NCI-H1417 (cell line): ENCODE results near the gene LRCH4.

Experiments
- DNase-seq, 3 experiments: peaks; one replicate each; lab custom pipeline; 2025; lab: John Stamatoyannopoulos, UW

LRCH4 gene

DNA sequence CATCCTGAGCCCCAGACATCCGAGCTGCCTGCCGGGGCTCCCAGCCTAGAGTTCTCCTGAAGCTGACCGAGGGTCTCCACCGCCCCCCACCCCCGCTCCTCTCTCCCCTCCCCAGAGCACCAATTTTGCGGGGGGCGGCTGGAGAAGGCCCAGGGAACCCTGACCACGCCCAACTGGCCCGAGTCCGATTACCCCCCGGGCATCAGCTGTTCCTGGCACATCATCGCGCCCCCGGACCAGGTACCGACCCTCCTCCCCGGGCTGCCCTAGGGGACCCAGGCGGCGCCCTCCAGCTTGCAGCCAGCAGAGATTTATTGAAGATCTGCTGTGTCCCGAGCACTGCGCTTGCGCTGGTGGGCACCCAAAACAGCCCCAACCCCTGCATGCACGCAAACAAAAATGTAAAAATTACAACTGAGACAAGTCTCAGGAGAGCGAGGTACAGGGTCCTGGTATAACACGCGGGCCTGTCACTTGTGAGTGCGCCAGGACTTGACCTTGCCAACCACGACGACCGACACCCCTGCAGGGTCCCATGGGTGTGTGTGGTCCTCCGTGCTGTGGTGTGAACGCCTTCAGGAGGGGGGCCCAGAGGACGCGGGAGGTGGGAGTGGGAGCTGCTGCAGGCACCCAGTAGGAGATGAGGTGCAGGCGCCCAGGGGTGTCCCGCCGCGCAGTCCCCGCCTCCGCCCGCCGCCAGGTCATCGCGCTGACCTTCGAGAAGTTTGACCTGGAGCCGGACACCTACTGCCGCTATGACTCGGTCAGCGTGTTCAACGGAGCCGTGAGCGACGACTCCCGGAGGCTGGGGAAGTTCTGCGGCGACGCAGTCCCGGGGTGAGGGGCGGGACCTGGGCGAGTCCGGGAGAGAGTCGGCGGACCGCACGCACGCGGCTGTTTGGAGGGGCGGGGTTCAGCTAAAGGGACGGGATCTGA is 19.3 kb upstream of the LRCH4 start:
- DNase-seq, result no peak

DNA sequence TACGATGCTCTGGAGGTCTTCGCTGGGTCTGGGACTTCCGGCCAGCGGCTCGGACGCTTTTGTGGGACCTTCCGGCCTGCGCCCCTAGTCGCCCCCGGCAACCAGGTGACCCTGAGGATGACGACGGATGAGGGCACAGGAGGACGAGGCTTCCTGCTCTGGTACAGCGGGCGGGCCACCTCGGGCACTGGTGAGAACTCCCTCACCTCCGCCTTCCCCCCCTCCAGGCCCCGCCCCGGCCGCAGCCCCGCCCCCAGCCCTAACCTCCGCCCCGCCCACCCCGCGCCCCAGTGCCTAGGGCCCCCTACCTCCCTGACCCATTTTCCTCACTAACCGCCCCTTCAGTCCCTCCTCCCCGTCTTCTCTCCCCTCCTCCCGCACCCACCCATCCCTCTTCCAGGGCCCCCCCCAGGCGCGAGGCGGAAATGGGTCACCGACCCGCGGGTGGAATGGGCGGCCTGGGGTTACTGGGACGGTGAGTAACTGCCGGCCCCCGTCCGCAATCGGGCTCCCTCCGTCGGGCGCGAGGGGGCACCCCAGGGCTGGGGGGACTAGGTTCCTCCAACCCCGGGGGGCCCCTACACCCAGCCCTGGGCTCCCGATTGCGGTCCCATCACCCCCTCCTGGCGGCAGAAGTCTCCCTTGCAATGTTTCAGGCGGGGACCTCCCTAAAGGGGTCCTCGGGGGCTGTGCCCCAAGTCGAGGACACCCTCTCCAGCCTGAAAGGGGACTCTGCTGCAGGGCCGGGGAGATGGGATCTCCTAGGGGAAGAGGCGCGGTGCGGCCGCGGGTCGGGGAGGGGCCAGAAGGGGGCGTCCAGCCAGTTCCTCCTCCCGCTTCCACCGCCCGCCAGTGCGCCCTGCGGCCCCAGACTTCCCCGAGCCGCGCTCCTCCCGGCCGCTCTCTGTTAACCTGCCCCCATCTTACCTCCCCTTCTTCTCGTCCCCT is 18.4 kb upstream of the LRCH4 start:
- peak; percentile 55 to 85 (median 79) for DNase-seq

DNA sequence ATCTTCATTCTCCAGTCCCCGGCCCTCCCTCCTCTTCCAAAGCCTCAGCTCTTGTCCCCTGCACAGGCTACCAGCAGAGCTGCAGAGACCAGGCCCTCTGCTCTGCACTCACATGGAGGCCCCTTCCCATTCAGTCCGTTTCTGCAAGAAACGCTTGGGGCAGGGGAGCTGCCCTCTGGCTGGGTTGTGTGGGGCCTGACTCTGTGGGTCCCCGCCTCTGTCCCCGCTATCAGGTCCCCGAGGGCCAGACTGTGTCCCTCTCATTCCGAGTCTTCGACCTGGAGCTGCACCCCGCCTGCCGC is 17.7 kb upstream of the LRCH4 start:
- peak in 1 of 3 experiments; percentile 76 for DNase-seq

DNA sequence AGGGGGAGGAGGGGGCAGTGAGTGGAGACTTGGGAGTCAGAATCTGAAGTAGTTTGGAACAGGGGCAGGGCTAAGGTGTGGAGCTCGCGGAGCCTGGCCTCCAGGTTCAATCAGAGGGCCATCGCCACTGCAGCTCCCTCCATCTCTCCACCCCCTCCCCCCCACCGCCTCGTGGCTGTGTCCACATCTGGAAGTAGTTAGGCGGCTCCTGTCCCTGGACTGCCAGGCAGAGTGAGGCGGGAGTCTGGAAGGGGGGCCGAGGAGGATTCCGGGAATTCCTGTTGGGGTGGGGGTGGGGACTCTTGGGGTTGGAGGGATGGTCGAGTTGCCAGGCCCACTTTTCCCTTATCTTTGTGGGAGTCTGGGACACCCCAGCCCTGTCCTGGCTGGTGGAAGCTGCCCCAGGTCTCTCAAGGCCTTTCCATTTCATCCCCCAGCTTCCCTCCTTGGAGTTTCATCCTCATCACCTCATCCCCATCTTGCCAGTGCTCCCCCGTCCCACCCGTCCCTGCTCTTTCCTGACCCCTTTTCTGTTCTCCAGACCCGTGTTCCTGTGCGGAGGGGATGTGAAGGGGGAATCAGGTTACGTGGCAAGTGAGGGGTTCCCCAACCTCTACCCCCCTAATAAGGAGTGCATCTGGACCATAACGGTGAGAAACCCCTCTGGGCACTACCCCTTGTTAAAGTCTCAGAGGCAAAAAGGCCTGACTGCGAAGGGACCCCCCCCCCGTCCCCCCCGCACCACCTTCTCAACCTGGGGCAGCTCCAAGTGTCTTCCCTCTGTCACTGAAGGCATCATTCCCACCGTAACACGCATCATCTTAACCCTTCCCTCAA is 17.2 kb upstream of the LRCH4 start:
- peak in 2 of 3 experiments; percentile 13 to 56 for DNase-seq

DNA sequence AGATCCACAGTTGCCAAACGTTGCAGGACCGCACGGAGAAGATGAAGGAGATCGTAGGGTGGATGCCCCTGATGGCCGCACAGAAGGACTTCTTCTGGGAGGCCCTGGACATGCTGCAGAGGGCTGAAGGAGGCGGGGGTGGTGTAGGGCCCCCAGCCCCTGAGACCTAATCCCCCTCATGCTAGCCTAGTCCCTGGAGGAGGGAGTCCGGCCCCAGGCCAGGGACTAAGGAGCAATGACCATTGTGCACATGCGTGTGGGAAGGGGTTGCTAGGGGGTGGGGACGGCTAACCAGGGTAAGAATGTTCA is 14.8 kb upstream of the LRCH4 start:
- DNase-seq, result no peak

DNA sequence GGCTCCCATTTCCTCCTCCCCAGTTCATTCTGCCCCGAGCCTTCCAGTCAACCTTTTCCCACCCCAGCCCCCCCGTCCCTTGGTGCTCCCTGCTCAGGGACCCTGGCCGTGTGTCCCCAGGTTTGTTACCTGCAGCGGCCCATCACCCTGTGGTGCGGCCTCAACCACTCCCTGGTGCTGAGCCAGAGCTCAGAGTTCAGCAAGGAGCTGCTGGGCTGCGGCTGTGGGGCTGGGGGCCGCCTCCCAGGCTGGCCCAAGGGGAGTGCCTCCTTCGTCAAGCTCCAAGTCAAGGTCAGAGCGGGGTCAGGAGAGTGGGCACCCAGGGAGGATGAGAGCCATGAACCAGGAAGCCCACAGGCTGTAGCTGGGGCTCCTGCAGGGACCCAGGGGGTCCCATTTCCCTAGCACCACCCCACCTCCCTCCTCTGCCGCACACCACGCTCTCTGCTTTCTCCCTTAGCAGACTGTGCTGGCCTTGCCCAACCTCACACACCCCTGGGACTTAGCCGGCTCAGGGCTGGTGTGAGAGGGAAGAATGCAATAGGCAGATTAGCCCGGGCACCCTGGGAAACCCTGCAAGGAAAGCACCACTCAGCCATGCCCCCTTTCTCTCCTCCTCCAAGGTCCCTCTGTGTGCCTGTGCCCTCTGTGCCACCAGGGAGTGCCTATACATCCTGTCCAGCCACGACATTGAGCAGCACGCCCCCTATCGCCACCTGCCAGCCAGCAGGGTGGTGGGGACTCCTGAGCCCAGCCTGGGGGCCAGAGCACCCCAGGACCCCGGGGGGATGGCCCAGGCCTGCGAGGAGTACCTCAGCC is 14.2 kb upstream of the LRCH4 start:
- no peak for DNase-seq

DNA sequence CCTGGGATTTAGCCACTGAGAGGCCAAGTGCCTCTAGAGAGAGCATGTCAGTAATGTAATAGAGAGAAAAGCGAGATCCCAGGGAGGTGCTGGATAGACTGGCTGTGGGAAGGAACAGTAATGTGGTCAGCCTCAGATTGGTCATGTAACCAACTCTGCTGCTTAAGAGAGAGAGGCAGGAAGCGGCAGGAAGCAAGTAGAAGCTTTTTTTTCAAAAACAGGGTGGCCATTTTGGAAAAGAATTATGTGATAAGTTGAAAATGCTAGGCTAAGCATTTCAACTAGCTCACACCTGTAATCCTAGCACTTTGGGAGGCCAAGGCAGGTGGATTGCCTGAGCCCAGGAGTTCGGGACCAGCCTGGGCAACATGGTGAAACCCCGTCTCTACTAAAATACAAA is 12.5 kb upstream of the LRCH4 start:
- no peak for DNase-seq

DNA sequence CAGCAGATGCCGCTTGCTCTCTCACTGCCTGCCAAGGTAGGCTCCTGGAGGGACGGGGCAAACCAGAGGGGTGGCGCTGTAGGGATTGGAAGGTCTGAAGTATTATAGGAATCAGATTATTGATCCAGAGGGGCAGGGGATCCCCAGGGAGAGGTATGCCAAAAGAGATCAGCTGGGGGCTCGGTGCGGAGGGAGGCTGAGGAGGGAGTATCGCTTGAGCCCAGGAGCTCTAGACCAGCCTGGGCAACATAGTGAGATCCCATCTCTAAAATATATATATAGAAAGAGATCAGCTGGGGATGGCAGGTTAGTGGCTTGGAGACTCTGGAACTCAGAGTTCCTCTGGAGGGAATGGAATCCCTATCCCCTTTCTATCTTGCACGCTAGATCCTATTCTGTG is 9.3 kb upstream of the LRCH4 start:
- no peak for DNase-seq

DNA sequence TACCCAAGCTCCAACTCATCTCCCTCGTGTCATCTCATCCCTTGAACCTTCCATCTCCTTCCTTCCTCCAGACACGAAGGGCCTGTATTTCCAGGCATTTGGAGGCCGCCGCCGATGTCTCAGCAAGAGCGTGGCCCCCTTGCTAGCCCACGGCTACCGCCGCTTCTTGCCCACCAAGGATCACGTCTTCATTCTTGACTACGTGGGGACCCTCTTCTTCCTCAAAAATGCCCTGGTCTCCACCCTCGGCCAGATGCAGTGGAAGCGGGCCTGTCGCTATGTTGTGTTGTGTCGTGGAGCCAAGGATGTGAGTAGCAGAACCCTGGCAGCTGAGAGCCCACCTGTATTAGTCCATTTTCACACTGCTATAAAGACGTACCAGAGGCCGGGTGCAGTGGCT is 5.7 kb upstream of the LRCH4 start:
- no peak for DNase-seq

DNA sequence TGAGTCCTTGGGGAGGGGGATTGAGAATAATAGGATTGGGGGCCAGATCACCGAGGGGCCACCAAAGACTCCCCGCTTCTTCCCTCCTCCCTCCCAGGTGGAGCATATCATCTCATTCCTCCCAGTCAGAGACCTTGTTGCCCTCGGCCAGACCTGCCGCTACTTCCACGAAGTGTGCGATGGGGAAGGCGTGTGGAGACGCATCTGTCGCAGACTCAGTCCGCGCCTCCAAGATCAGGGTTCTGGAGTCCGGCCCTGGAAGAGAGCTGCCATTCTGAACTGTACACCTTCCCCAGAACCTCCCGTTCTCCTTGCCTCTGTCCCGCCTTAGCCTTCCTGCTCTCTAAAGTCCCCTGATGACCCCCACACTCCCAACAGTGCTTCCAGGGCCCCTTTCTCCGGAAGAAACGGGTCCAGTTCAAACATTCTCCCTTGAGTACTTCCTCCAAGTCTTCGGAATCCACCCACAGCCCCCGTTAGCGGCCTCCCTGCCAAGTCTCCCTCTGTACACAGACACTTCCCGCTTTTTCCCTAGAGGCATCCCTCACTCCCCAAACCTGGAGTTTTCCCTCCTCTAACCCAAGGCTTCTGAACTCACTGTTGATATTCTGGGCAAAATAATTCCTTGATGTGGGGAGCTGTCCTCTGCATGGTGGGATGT is 4.3 kb upstream of the LRCH4 start:
- DNase-seq, result no peak

DNA sequence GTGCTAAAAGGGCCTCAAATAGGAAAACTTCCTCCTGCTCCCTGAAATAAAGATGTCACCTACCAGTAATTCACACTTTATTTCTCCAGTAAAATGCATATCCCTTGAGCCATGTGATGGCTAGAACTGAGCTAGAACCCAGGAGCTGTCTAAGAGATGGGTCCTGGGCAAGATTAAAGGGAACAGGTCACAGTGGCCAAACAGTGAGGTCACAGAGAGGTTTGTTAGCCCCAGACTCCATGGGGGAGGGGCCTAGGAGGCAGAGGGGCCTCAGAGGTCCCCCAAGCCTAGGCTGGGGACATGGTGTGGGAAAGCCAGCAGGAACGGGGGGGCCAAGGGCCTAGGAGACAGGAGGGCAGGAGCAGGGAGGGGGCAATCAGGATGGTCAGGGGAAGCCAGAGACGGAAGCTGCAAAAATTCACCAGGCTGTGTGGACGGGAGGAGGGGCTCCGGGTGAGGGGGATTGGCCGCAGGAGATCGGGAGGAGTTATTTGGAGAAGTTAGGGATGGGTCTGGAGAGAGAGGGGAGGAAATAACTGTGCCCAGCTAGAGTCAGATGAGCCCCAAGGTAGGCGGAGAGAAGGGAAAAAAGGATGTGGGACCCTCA is 3.5 kb upstream of the LRCH4 start:
- DNase-seq, result no peak

DNA sequence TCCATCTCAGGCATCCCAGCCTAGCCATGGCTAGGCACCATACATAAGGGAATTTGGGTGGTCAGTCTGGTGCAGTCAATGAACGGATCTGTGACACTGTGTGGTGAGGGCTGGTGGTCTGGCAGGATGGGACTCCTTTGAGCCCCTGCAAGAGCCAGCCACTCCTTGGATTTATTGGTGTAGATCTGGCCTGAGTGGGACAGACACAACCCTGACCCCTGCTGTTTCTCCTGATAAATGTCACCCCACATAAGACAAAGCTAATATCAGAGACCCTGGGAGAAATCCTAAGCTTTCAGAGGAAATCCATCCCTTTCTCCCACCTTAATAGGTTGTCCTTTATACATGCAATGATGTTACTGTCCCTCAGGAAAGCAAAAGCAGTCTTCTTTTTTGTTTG is 2.5 kb upstream of the LRCH4 start:
- no peak for DNase-seq

DNA sequence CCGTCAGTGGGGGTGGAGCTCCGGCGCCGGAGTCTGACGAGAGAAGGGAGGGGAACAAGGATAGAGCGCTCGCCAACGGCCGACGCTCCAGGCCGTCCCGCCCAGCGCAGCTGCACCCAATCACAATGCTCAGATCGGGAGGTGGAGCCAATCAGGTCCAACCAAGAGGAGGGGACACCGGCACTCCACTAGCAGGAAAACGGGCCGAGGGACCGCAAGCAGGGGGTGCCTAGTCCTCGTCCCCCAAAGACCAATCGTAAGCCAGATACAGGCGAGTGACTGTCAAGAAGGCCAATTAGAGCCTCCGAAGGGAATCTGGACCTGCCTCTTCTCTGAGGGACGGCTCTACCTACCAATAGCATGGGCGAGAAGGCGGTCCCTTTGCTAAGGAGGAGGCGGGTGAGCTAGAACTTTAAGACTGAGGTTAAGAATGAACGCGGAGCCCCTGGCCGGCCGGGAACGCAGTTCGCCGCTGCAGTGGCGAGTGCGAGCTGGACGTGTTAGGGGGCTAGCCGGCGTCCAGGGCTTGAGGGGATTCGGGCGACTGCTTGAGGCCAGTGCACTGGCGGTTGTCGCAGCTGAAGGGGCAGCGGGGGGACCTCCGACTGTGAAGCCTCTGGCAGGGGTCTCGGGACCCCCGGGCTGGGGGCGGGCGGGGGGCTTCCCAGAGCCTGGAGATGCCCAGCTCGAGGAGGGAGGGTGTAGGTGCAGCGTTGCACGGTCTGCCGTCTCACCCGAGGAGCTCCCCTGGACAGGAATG is 517 bp upstream of the LRCH4 start, which contains the start of gene FBXO24:
TSS of gene FBXO24 (plus strand) at position 63 of the 760 bp plus-strand sequence. CDS start at position 361, 298 bp downstream.
- peak; percentile 99 to 100 (median 100) for DNase-seq

DNA sequence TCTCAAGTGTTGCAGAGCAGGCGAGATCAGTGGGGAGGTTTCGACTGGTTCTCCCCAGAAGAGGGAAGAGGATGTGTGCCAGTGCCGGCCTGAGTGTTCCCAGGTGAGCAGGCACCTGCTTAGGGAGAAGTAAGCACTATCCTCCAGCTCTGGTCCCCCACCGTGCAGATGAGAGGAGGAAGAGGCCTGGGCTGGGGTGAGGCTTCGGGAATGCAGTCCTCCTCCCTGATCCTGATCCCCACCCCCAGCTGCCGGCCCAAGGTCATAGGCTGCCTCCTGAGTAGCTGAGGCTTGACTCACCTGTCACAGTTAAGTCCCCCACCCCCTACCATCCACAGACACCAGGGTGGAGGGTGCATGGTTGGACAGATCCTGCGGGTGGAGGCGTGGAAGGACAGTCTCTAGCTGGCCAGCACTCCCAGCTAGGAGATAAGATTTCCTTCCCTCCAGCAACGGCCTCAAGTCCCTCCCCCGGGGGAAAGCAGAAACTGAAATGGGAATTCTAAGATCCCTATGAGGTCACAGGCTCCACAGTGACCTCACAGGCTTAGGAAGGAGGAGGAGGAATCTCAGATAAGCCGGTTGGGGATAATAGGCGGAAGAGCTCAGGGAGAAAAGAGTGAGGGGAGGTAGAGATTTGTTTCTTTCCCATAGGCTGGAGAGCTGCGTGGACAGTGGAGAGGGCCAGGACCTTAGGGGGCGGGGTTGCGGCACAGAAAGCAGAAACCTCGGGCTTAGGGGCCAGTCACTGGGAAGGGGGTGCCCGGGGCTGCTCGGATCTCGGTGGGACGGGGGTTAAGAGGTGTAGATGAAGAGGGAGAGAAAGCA is 1.0 kb downstream of the LRCH4 start:
- peak; percentile 52 to 73 (median 55) for DNase-seq

DNA sequence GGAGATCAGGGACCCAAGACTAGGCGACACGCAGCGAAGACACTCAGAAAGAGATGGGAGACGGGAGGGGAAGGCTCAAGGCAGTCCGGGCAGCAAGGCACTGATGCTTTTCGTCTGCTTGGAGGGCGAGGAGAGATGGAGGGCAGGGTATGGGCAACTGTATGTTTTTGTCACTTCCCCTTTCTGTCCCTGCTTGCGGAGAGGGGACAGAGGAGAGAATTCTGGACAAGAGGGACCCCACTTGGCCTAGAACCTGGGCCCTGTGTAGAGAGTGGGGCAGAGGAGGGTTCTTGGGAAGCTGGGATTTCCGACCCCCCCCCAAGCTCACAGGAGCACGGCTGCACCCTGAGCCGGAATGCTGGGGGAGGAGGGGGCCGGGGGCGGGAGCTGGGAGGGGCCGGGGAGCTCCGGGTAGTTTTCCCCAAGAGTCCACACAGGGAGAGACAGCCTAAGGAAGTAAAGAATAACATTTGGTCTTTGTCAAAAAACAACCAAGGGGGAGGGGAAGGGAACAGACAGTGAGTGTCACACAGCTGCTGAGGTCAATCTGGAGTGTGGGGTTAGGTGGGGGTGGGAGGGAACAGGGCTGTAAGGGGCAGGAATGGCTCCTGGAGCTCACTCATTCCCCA is 1.8 kb downstream of the LRCH4 start:
- no peak for DNase-seq

DNA sequence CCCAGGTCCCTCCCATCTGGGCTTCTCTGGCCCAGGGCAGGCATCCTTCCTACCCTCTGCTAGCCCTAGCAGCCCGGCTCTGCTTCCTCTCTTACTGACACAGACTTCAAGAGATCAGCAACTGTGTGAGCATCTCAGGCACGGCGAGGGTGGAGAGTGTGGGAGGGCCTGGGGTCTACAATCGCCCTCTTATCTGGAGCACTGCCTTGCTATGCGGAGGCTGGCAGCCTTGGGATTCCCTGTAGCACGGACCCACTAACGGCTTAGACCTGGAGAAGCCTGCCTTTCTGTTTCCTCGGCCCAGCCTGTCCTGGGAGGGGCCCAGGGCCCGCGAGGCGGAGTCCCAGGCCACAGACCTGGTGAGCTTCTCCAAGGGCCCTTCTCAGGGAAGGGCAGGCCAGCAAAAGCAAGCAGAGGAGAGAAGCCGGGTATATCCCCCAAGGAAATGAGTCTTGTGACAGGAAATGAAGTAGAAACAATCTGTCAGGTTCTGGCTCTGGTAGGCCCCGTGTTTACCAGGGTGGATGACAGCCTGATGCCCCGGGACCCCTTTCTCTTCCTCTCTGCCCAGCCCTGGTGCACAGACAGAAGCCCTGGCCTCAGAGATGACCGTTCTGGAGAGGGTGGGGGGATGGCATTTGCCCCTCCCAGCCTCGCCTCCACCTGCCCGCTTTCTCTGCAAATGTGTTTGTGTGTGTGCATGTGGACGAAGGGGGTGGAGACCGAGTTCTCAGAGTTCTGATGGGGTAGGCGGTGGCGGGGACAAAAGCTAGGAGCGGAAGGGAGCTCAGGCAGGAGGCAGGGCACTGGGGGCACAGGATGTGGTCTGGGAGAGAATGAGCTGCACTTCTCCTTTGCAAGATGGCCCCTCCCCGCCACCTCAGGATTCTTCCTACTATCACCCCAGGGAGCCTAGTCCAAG is 2.5 kb downstream of the LRCH4 start:
- no peak for DNase-seq

DNA sequence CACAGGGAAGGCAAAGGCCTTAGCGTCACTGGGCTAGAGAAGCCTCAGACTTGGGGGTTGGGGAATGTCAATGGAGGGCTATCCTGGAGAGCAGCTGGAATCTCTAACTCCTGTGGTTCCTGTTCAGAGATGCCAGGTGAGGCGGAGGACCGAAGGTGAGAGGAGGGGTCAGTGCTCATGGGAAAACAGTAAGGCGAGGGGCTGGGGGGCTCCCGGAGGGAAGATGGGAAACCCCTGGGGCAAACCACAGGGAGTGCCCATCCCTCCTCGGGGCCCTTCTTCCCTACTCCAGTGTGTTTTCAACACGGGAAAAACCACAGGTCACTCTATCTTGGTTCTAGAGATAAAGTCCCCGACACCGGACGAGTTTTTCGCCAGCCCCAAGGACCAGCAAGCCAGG is 3.3 kb downstream of the LRCH4 start:
- no peak for DNase-seq
